Measurements from ENCODE around the gene SNAPC4. TPM values are rescaled to one million over a fixed set of nuclear protein-coding genes. Genes with fewer than 3 reads are reported as not detected.

Gene SNAPC4
- total and polyA plus RNA-seq, 9 of the 15 experiments (the other 6 are each of a cell fraction or from before 2014, with no cell fraction given) = 0.21 to 21.8 (median 8.8) TPM

GRCh38 chr9:136363106-136363948 lies 36.6 kb downstream of the SNAPC4 start, which contains the start of gene DNLZ (continued):
- TF ChIP-seq ZNF395 (CRISPR knock-in tag; IDR thresholded peaks at IDR 0.05) (peak; percentile 76; the same call in 1 of the 2 replicates), EHMT2 (IDR thresholded peaks at IDR 0.05) (no peak), CREM (IDR thresholded peaks at IDR 0.05; ENCODE audit: low read depth) (peak; percentile 87), MTA2 (IDR thresholded peaks at IDR 0.05; ENCODE audit: low read depth) (no peak), SMAD3 (CRISPR knock-in tag; conservative IDR thresholded peaks at IDR 0.05) (0 out of 2 replicates have a peak, but pooled peaks have one; percentile 70), HMGXB4 (CRISPR knock-in tag; IDR thresholded peaks at IDR 0.05) (peak; percentile 94), ZFP36 (IDR thresholded peaks at IDR 0.05; ENCODE audit: low read depth, low read length, partially characterized antibody) (peak; percentile 12), ZNF212 (CRISPR knock-in tag; IDR thresholded peaks at IDR 0.05) (0 out of 2 replicates have a peak, but pooled peaks have one; percentile 22), ZBTB1 (CRISPR knock-in tag; IDR thresholded peaks at IDR 0.05; ENCODE audit: borderline replicate concordance, low read depth) (peak; percentile 67; the same call in 1 of the 2 replicates), E4F1 (CRISPR knock-in tag; IDR thresholded peaks at IDR 0.05; ENCODE audit: borderline replicate concordance) (peak; percentile 74; the same call in 1 of the 2 replicates), SAP30 (IDR thresholded peaks at IDR 0.05; ENCODE audit: borderline replicate concordance, insufficient read depth, low read depth, low read length, poor library complexity, severe bottlenecking) (peak; percentile 93), GABPA (tag; conservative IDR thresholded peaks at IDR 0.05; ENCODE audit: low read depth) (peak; percentile 98), GATAD2B (IDR thresholded peaks at IDR 0.05; ENCODE audit: borderline replicate concordance) (peak; percentile 99), CHD1 (IDR thresholded peaks at IDR 0.05; ENCODE audit: low read length) (peak; percentile 85), DDX20 (tag; IDR thresholded peaks at IDR 0.05; ENCODE audit: low read depth) (no peak), HSF4 (CRISPR knock-in tag; IDR thresholded peaks at IDR 0.05; ENCODE audit: borderline replicate concordance) (no peak), KLF6 (CRISPR knock-in tag; IDR thresholded peaks at IDR 0.05; ENCODE audit: borderline replicate concordance) (no peak), HNRNPK (IDR thresholded peaks at IDR 0.05; ENCODE audit: low read depth, low read length, poor library complexity, severe bottlenecking) (no peak), PRPF4 (IDR thresholded peaks at IDR 0.05; ENCODE audit: insufficient read depth, low read depth, low read length, poor library complexity, severe bottlenecking) (peak; percentile 72), DIDO1 (tag; IDR thresholded peaks at IDR 0.05; ENCODE audit: low read depth) (0 out of 2 replicates have a peak, but pooled peaks have one; percentile 58)
